ENCODE data around the gene PPM1J. TPM values are rescaled to one million over a fixed set of nuclear protein-coding genes. Genes with fewer than 3 reads are reported as not detected.

The PPM1J gene
- total RNA-seq, 1 experiment from 2014 or later, result 19.3 TPM

GRCh38 chr1:112717263-112717873 is 2.2 kb upstream of the PPM1J start (continued):
- TF ChIP-seq PRDM15 (CRISPR knock-in tag; IDR thresholded peaks at IDR 0.05), result no peak
- TF ChIP-seq, protein P1, sequence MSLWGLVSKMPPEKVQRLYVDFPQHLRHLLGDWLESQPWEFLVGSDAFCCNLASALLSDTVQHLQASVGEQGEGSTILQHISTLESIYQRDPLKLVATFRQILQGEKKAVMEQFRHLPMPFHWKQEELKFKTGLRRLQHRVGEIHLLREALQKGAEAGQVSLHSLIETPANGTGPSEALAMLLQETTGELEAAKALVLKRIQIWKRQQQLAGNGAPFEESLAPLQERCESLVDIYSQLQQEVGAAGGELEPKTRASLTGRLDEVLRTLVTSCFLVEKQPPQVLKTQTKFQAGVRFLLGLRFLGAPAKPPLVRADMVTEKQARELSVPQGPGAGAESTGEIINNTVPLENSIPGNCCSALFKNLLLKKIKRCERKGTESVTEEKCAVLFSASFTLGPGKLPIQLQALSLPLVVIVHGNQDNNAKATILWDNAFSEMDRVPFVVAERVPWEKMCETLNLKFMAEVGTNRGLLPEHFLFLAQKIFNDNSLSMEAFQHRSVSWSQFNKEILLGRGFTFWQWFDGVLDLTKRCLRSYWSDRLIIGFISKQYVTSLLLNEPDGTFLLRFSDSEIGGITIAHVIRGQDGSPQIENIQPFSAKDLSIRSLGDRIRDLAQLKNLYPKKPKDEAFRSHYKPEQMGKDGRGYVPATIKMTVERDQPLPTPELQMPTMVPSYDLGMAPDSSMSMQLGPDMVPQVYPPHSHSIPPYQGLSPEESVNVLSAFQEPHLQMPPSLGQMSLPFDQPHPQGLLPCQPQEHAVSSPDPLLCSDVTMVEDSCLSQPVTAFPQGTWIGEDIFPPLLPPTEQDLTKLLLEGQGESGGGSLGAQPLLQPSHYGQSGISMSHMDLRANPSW (CRISPR knock-in tag; conservative IDR thresholded peaks at IDR 0.05; ENCODE audit: low read depth), result no peak
- no peak for TF ChIP-seq RORB (CRISPR knock-in tag; IDR thresholded peaks at IDR 0.05)
- TF ChIP-seq, protein P2, sequence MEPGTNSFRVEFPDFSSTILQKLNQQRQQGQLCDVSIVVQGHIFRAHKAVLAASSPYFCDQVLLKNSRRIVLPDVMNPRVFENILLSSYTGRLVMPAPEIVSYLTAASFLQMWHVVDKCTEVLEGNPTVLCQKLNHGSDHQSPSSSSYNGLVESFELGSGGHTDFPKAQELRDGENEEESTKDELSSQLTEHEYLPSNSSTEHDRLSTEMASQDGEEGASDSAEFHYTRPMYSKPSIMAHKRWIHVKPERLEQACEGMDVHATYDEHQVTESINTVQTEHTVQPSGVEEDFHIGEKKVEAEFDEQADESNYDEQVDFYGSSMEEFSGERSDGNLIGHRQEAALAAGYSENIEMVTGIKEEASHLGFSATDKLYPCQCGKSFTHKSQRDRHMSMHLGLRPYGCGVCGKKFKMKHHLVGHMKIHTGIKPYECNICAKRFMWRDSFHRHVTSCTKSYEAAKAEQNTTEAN (CRISPR knock-in tag; IDR thresholded peaks at IDR 0.05), result no peak
- no peak for TF ChIP-seq ZNF317 (CRISPR knock-in tag; IDR thresholded peaks at IDR 0.05; ENCODE audit: borderline replicate concordance, low read depth)
- TF ChIP-seq, protein P3, sequence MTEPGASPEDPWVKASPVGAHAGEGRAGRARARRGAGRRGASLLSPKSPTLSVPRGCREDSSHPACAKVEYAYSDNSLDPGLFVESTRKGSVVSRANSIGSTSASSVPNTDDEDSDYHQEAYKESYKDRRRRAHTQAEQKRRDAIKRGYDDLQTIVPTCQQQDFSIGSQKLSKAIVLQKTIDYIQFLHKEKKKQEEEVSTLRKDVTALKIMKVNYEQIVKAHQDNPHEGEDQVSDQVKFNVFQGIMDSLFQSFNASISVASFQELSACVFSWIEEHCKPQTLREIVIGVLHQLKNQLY (CRISPR knock-in tag; IDR thresholded peaks at IDR 0.05), result no peak
- no peak for TF ChIP-seq FOXP1 (CRISPR knock-in tag; IDR thresholded peaks at IDR 0.05; ENCODE audit: borderline replicate concordance)
- no peak for TF ChIP-seq MXD4 (CRISPR knock-in tag; IDR thresholded peaks at IDR 0.05; ENCODE audit: borderline replicate concordance)
- TF ChIP-seq ATF2 (CRISPR knock-in tag; IDR thresholded peaks at IDR 0.05; ENCODE audit: borderline replicate concordance, low read depth), result no peak
- TF ChIP-seq JAZF1 (CRISPR knock-in tag; IDR thresholded peaks at IDR 0.05), result no peak
- TF ChIP-seq E2F4 (CRISPR knock-in tag; IDR thresholded peaks at IDR 0.05; ENCODE audit: borderline replicate concordance, low read depth), result no peak

- Mint-ChIP-seq H3K36me3 (no peaks in the 10 kb centered on the region), H3K27ac (no peak overlapping the region), H3K27me3 (ENCODE audit: low read depth) (peaks cover 49% of the 10 kb centered on the region), H3K4me3 (peak overlapping the region; percentile 81), H3K4me1 (peaks cover 44% of the 10 kb centered on the region), H3K9me3 (no peaks in the 10 kb centered on the region)
- ATAC-seq (peak; percentile 62), DNase-seq (ENCODE audit: low spot score) (peak; percentile 94)
- POLR2A ChIA-PET, result interaction anchor here (0.7 to 1.2 kb wide), 2 partner anchors 152 to 357 kb away, joined by 3 to 4 read pairs; partner anchors contain the start of gene LRIG2
- CTCF ChIA-PET, result interaction anchor here (0.5 to 12.5 kb wide), 50 partner anchors 8 to 1046 kb away, joined by 3 to 373 read pairs (median 5); partner anchors contain the start of genes LRIG2 and MOV10
- TF ChIP-seq ETV6 (CRISPR knock-in tag; IDR thresholded peaks at IDR 0.05), result 0 out of 2 replicates have a peak, but pooled peaks have one; percentile 37
- TF ChIP-seq, protein P4, sequence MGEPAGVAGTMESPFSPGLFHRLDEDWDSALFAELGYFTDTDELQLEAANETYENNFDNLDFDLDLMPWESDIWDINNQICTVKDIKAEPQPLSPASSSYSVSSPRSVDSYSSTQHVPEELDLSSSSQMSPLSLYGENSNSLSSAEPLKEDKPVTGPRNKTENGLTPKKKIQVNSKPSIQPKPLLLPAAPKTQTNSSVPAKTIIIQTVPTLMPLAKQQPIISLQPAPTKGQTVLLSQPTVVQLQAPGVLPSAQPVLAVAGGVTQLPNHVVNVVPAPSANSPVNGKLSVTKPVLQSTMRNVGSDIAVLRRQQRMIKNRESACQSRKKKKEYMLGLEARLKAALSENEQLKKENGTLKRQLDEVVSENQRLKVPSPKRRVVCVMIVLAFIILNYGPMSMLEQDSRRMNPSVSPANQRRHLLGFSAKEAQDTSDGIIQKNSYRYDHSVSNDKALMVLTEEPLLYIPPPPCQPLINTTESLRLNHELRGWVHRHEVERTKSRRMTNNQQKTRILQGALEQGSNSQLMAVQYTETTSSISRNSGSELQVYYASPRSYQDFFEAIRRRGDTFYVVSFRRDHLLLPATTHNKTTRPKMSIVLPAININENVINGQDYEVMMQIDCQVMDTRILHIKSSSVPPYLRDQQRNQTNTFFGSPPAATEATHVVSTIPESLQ (CRISPR knock-in tag; IDR thresholded peaks at IDR 0.05), result no peak
- TF ChIP-seq, protein P5, sequence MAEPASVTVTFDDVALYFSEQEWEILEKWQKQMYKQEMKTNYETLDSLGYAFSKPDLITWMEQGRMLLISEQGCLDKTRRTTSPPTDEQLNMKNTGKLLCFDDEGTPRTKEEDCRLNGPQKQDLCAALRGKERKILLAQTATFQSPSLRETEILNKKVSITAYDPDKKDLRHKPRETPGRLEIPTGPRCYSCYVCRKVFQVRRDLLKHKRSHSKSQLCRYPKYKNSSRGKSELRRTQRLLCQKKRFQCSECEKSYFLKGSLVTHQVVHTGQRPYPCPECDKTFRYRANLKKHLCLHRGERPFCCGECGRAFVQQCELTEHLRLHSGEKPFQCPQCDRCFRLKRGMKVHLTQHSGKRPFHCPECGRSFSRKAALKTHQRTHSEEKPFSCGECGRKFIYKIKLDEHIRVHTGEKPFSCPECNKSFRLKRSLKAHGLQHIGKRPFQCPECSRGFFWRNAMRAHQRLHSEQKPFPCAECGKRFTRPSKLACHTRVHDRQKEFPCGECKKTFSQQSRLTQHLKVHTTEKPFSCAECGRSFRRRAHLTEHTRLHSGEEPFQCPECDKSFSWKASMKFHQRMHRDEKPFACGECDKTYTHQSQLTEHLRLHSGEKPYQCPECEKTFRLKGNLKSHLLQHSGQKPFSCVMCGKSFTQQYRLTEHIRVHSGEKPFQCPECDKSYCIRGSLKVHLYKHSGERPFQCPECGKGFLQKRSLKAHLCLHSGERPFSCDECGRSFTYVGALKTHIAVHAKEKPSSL (CRISPR knock-in tag; conservative IDR thresholded peaks at IDR 0.05), result no peak
- no peak for TF ChIP-seq RELA (CRISPR knock-in tag; IDR thresholded peaks at IDR 0.05; ENCODE audit: borderline replicate concordance)
- no peak for TF ChIP-seq FOXJ3 (CRISPR knock-in tag; IDR thresholded peaks at IDR 0.05; ENCODE audit: borderline replicate concordance)
- no peak for TF ChIP-seq GRHL2 (CRISPR knock-in tag; IDR thresholded peaks at IDR 0.05; ENCODE audit: insufficient replicate concordance, severe bottlenecking)
- TF ChIP-seq ZNF121 (CRISPR knock-in tag; IDR thresholded peaks at IDR 0.05), result no peak
Observed at GRCh38 chr1:112716133-112716720, 1.1 kb upstream of the PPM1J start.
